K562 (cell line): Measurements from ENCODE around the gene MAD1L1. TPM values are rescaled to one million over a fixed set of nuclear protein-coding genes. Genes with fewer than 3 reads are reported as not detected.

Source experiments
- ATAC-seq: fragments of 200-7000 bp; cut with Tn5 transposase; 3 replicates; pipeline ENCODE4 v1.9.1; 2020; ENCODE audit warnings: moderate library complexity
- BruUV-seq: library from RNA; stranded (reverse); fragments of 400-500 nt; replicated peaks from 2 replicates; lab custom pipeline; 2021; lab: Mats Ljungman, UMichigan
- CTCF ChIA-PET: fragments of 300-600 bp; formaldehyde crosslinking; extraction: SDS; loops from one replicate; lab custom pipeline; 2021; ENCODE audit warnings: low intra/inter-chr PET ratio; lab: Yijun Ruan, JAX
- POLR2A ChIA-PET: fragments of 300-600, 350-650 bp; sonication (Branson Sonifier 250); formaldehyde crosslinking; extraction: SDS; loops from one replicate; lab custom pipeline; 2021; ENCODE audit warnings: antibody characterized with exemption, inconsistent platforms; lab: Yijun Ruan, JAX
- DNase-seq, 4 experiments: peaks; one replicate each; pipeline versions ENCODE4 v3.0.0 to v3.0.0-alpha.2; 2011 to 2018; ENCODE audit warnings: low spot score in 3 of 4, mixed read lengths in 3 of 4; ENCODE audit errors: extremely low read depth in 1 of 4
- FAIRE-seq: peaks from 2 replicates; lab custom pipeline; 2011; peaks lifted over from hg19 to GRCh38; lab: Jason Lieb, UNC
- H2AFZ ChIP-seq: 2 replicates; pipeline ENCODE4 v1.6.0; 2011; ENCODE audit warnings: low read depth, low read length, control low read depth, inconsistent platforms
- H3K27ac ChIP-seq: fragments of 200-600 bp; 3 replicates; pipeline ENCODE4 v1.8.0; 2011; ENCODE audit warnings: low read depth, mild to moderate bottlenecking, control low read depth, inconsistent platforms, low read length, moderate library complexity, mixed read lengths; ENCODE audit errors: extremely low read depth
- H3K27me3 ChIP-seq, 2 experiments: fragments of 300-600 bp in 1 of 2; 2 replicates in 1 of 2; 3 replicates in 1 of 2; pipeline versions ENCODE4 v1.6.0 to v1.8.0; 2011; ENCODE audit warnings: inconsistent platforms in 2 of 2, low read length in 2 of 2, mild to moderate bottlenecking in 1 of 2, mixed read lengths in 1 of 2, moderate library complexity in 1 of 2; ENCODE audit not compliant: control insufficient read depth in 2 of 2, insufficient read depth in 2 of 2
- H3K36me3 ChIP-seq: fragments of 300-600 bp; 3 replicates; pipeline ENCODE4 v1.8.0; 2011; ENCODE audit warnings: mild to moderate bottlenecking, low read length, inconsistent platforms; ENCODE audit not compliant: control insufficient read depth, insufficient read depth
- H3K4me1 ChIP-seq, 2 experiments: fragments of 200-600 bp in 1 of 2; replicated peaks in 1 of 2; 2 replicates in 1 of 2; 3 replicates in 1 of 2; pipeline versions ENCODE4 v1.5.1 to v1.8.0; 2011; ENCODE audit warnings: inconsistent platforms in 2 of 2, low read length in 2 of 2, mild to moderate bottlenecking in 1 of 2, mixed read lengths in 1 of 2, moderate library complexity in 1 of 2; ENCODE audit not compliant: control insufficient read depth in 2 of 2, insufficient read depth in 2 of 2
- H3K4me2 ChIP-seq: 2 replicates; pipeline ENCODE4 v1.6.1; 2011; ENCODE audit warnings: low read length, control low read depth, inconsistent platforms, mixed read lengths; ENCODE audit not compliant: insufficient read depth
- H3K4me3 ChIP-seq: fragments of 200-600 bp; sonication (generic), shearing (Covaris generic); 2 replicates; pipeline ENCODE4 v1.5.1; 2016; ENCODE audit warnings: control low read depth, inconsistent platforms
- H3K79me2 ChIP-seq: fragments of 200-600 bp; 3 replicates; pipeline ENCODE4 v1.8.0; 2011; ENCODE audit warnings: low read length, inconsistent platforms; ENCODE audit not compliant: control insufficient read depth, insufficient read depth
- H3K9ac ChIP-seq, 2 experiments: 2 replicates each; pipeline versions ENCODE4 v1.6.0 to v1.6.1; 2011; ENCODE audit warnings: low read depth in 2 of 2, low read length in 2 of 2, control low read depth in 1 of 2, inconsistent platforms in 1 of 2, mild to moderate bottlenecking in 1 of 2, mixed read lengths in 1 of 2; ENCODE audit not compliant: insufficient read depth in 1 of 2
- H3K9me1 ChIP-seq: one replicate; pipeline ENCODE4 v1.6.0; 2011; ENCODE audit warnings: inconsistent platforms, mild to moderate bottlenecking, low read length, moderate library complexity; ENCODE audit not compliant: control insufficient read depth, insufficient read depth
- H3K9me3 ChIP-seq: replicated peaks from 2 replicates; pipeline ENCODE4 v1.5.1; 2011; ENCODE audit warnings: low read depth, low read length, inconsistent platforms; ENCODE audit not compliant: control insufficient read depth, insufficient read depth
- H4K20me1 ChIP-seq: replicated peaks from 2 replicates; pipeline ENCODE4 v1.6.1; 2011; ENCODE audit warnings: low read length, inconsistent platforms, mixed read lengths; ENCODE audit not compliant: control insufficient read depth, insufficient read depth
- CBX2 ChIP-seq: fragments of 200-600 bp; sonication (generic); IDR thresholded peaks from one replicate; pipeline ENCODE4 v1.6.1; 2012; ENCODE audit warnings: mild to moderate bottlenecking, low read length, inconsistent platforms; ENCODE audit not compliant: insufficient read depth, poor library complexity, severe bottlenecking
- CCAR2 ChIP-seq: fragments of 200-400 bp; formaldehyde crosslinking; IDR thresholded peaks from 2 replicates; pipeline ENCODE4 v1.6.1; 2017; ENCODE audit warnings: mild to moderate bottlenecking, low read depth, low read length
- FOXP1 ChIP-seq: sonication (generic); formaldehyde crosslinking; IDR thresholded peaks from 2 replicates; pipeline ENCODE4 v1.8.0; 2022; ENCODE audit warnings: mild to moderate bottlenecking, missing genetic modification reagents
- GATA2 ChIP-seq: sonication (generic); formaldehyde crosslinking; IDR thresholded peaks from 2 replicates; pipeline ENCODE4 v1.4.0; 2020; ENCODE audit warnings: mild to moderate bottlenecking, missing genetic modification reagents
- HMBOX1 ChIP-seq: sonication (generic); IDR thresholded peaks from 2 replicates; pipeline ENCODE4 v1.6.1; 2016
- KLF1 ChIP-seq: fragments of 450-650 bp; IDR thresholded peaks from 2 replicates; pipeline ENCODE4 v1.6.1; 2016; ENCODE audit warnings: missing genetic modification characterization, missing compliant biosample characterization
- MXI1 ChIP-seq: IDR thresholded peaks from 2 replicates; pipeline ENCODE4 v1.6.1; 2011; ENCODE audit warnings: low read depth, mild to moderate bottlenecking, improper control_type of control experiment, low read length
- RBFOX2 ChIP-seq: fragments of 200-400 bp; formaldehyde crosslinking; IDR thresholded peaks from 2 replicates; pipeline ENCODE4 v1.6.1; 2017; ENCODE audit warnings: low read depth, mild to moderate bottlenecking, low read length, moderate library complexity
- SMARCA4 ChIP-seq: fragments of 450-650 bp; IDR thresholded peaks from 2 replicates; pipeline ENCODE4 v1.6.1; 2016
- TCF7 ChIP-seq: sonication (generic); IDR thresholded peaks from 2 replicates; pipeline ENCODE4 v1.6.1; 2016; ENCODE audit warnings: antibody characterized with exemption, borderline replicate concordance
- TOE1 ChIP-seq, 2 experiments: fragments of 450-650 bp in 1 of 2; sonication (generic) in 1 of 2; formaldehyde crosslinking in 1 of 2; IDR thresholded peaks; 2 replicates each; pipeline versions ENCODE4 v1.7.1 to v1.8.0; 2016 to 2022; ENCODE audit warnings: borderline replicate concordance in 2 of 2, mild to moderate bottlenecking in 2 of 2, antibody characterized with exemption in 1 of 2, inconsistent platforms in 1 of 2, low read depth in 1 of 2, missing genetic modification reagents in 1 of 2, moderate library complexity in 1 of 2
- VEZF1 ChIP-seq: fragments of 200-800 bp; sonication (Bioruptor generic); IDR thresholded peaks from 2 replicates; pipeline ENCODE4 v1.6.1; 2017; ENCODE audit warnings: missing genetic modification characterization, missing compliant biosample characterization
- XRCC5 ChIP-seq: fragments of 200-400 bp; formaldehyde crosslinking; IDR thresholded peaks from 2 replicates; pipeline ENCODE4 v1.6.1; 2017; ENCODE audit warnings: low read depth, mild to moderate bottlenecking, low read length
- ZNF165 ChIP-seq: fragments of 250-450 bp; sonication (Bioruptor Pico); IDR thresholded peaks from 2 replicates; pipeline ENCODE4 v1.4.0; 2020; ENCODE audit warnings: borderline replicate concordance
- WGBS: fragments of 100-300 bp; shearing (Covaris generic); methylation state at CpG from one replicate; pipeline ENCODE4 v1.1.6; 2016; ENCODE audit warnings: low coverage, mixed read lengths; ENCODE audit not compliant: insufficient coverage; ENCODE audit errors: missing lambda C conversion rate; 5-methylcytosine and 5-hydroxymethylcytosine counted together
- in situ Hi-C: fragments of 300-500 bp; cut with MboI; formaldehyde crosslinking; loops from 4 replicates; pipeline ENCODE4 v1.15.0; 2018; ENCODE audit warnings: inconsistent platforms, mixed read lengths
- intact Hi-C: fragments of 100-400 bp; cut with micrococcal nuclease; formaldehyde crosslinking; loops from 2 replicates; pipeline ENCODE4 v1.14.2; 2022
- polyA plus RNA-seq, 8 experiments: library from polyadenylated mRNA; depleted of rRNA in 4 of 8; stranded (reverse) in 5 of 8; unstranded in 3 of 8; fragments of >200 nt; fragmentation: Nextera tagmentation in 2 of 8; fragmentation: Illumina TruSeq in 1 of 8; extraction: Ambion mirVana in 2 of 8; extraction: Trizol in 1 of 8; gene quantifications; 2 replicates each; pipeline versions ENCODE4 v1.2.1 to v1.2.3, GENCODE V29; 2011 to 2014; ENCODE audit warnings: inconsistent platforms in 1 of 8, missing spikeins in 1 of 8
- total RNA-seq, 7 experiments: library from RNA; depleted of rRNA in 6 of 7; stranded (reverse); fragments of >200 nt in 6 of 7; fragmentation: Illumina TruSeq in 2 of 7; extraction: Trizol in 2 of 7; gene quantifications; 2 replicates each; pipeline versions ENCODE4 v1.2.1 to v1.2.3, GENCODE V29; 2011 to 2021; ENCODE audit warnings: low replicate concordance in 1 of 7

Gene MAD1L1
- total and polyA plus RNA-seq, 9 of the 15 experiments (the other 6 are each of a cell fraction or from before 2014, with no cell fraction given) = 1.7 to 89.7 (median 18.0) TPM

GRCh38 chr7:2090526-2091520, 141.9 kb downstream of the MAD1L1 start (continued):
- no peak for TF ChIP-seq GATA2 (CRISPR knock-in tag)
- TF ChIP-seq VEZF1 (CRISPR knock-in tag) = no peak
- TF ChIP-seq ZNF165 (CRISPR knock-in tag) = no peak
- no peak for TF ChIP-seq RBFOX2
- TF ChIP-seq XRCC5 = no peak
- TF ChIP-seq MXI1 = no peak

GRCh38 chr7:2088801-2089200, 143.9 kb downstream of the MAD1L1 start:
- DNase-seq = no peak
- 92% methylated on average over 15 of the region's 15 CpGs for WGBS
- POLR2A ChIA-PET = no interaction called here
- in situ Hi-C loops (no loop called here), intact Hi-C loops (no loop called here)
- Histone ChIP-seq H3K27me3 (no peaks in the 10 kb centered on the region), H3K9ac (peak overlapping the region in 1 of 2 experiments; percentile 13; a peak in 1 of 4 replicates), H3K79me2 (no peaks in the 10 kb centered on the region), H3K9me3 (no peaks in the 10 kb centered on the region), H2AFZ (no peak overlapping the region), H4K20me1 (0 out of 2 replicates have a peak, but pooled peaks cover 3% of the 10 kb centered on the region), H3K36me3 (peaks cover 2% of the 10 kb centered on the region; the same call in 2 of the 3 replicates), H3K27ac (no peak overlapping the region), H3K9me1 (peaks cover 3% of the 10 kb centered on the region), H3K4me2 (no peak overlapping the region), H3K4me1 (peaks cover 0 to 29% of the 10 kb centered on the region in 2 experiments; a peak in 2 of 5 replicates), H3K4me3 (no peak overlapping the region)
- no TSS peak for BruUV-seq
- FAIRE-seq = no peak
- no peak for ATAC-seq
- CTCF ChIA-PET = no interaction called here
- TF ChIP-seq HMBOX1 (no peak), KLF1 (tag) (no peak), TOE1 (IDR thresholded peaks at IDR 0.05; ENCODE audit: borderline replicate concordance) (no peak), TOE1 (CRISPR knock-in tag; IDR thresholded peaks at IDR 0.05; ENCODE audit: borderline replicate concordance, low read depth) (no peak), TCF7 (no peak), CBX2 (no peak), SMARCA4 (no peak), FOXP1 (CRISPR knock-in tag) (no peak), CCAR2 (no peak)
